ENCODE results near the gene SCRN1. TPM values are rescaled to one million over a fixed set of nuclear protein-coding genes. Genes with fewer than 3 reads are reported as not detected.
"Not testable (repeated sequence)": the region's sequence is repeated elsewhere in the genome, so short reads cannot be mapped to it uniquely, and the experiment has no call there.

Gene SCRN1
- total and polyA plus RNA-seq, 2 donors (not counting 1 experiment from before 2014, with no cell fraction given) = 124 to 142 TPM

GRCh38 chr7:29893351-29893965 is 96.1 kb downstream of the SCRN1 start:
- Histone ChIP-seq H3K27ac (ENCODE audit: insufficient read depth, low read length) (no peak overlapping the region), H3K27me3 (ENCODE audit: control insufficient read depth, insufficient read depth, low read length) (peaks cover 2% of the 10 kb centered on the region), H3K36me3 (ENCODE audit: control insufficient read depth, insufficient read depth, low read length) (no peaks in the 10 kb centered on the region), H3K4me1 (ENCODE audit: control insufficient read depth, extremely low read depth, insufficient read depth, low read length) (no peaks in the 10 kb centered on the region), H3K4me3 (replicated peaks in 1 of 4; ENCODE audit: control extremely low read depth in 1 of 4, insufficient read depth in 1 of 4, low read depth in 3 of 4, low read length in 4 of 4) (no peak overlapping the region), H2AFZ (ENCODE audit: low read length) (no peak overlapping the region), H3K79me2 (ENCODE audit: control insufficient read depth, insufficient read depth, low read length) (no peaks in the 10 kb centered on the region), H3K4me2 (ENCODE audit: extremely low read depth, insufficient read depth, low read length) (no peak overlapping the region), H4K20me1 (ENCODE audit: control insufficient read depth, extremely low read depth, insufficient read depth, low read length) (no peaks in the 10 kb centered on the region), H3K9ac (ENCODE audit: insufficient read depth, low read length) (no peak overlapping the region), H3K9me3 (ENCODE audit: control insufficient read depth, insufficient read depth, low read depth, low read length) (no peaks in the 10 kb centered on the region)
- no peak for DNase-seq (ENCODE audit: low read depth in 2 of 2)
- TF ChIP-seq EZH2 (IDR thresholded peaks at IDR 0.05; ENCODE audit: low read length, missing control alignments) (no peak), CTCF (conservative IDR thresholded peaks at IDR 0.05 in 1 of 2, IDR thresholded peaks at IDR 0.05 in 1 of 2; ENCODE audit: low read depth in 1 of 2, low read length in 2 of 2) (no peak)

- TF ChIP-seq CTCF (conservative IDR thresholded peaks at IDR 0.05 in 1 of 2, IDR thresholded peaks at IDR 0.05 in 1 of 2; ENCODE audit: low read depth in 1 of 2, low read length in 2 of 2) = no peak
- no peak for TF ChIP-seq EZH2 (IDR thresholded peaks at IDR 0.05; ENCODE audit: low read length, missing control alignments)
- peaks cover 2% of the 10 kb centered on the region for H3K27me3 ChIP-seq (ENCODE audit: control insufficient read depth, insufficient read depth, low read length)
- H4K20me1 ChIP-seq (ENCODE audit: control insufficient read depth, extremely low read depth, insufficient read depth, low read length) = no peaks in the 10 kb centered on the region
- H3K9ac ChIP-seq (ENCODE audit: insufficient read depth, low read length) = no peak overlapping the region
- no peak for DNase-seq (ENCODE audit: low read depth in 2 of 2)
- H3K4me3 ChIP-seq (replicated peaks in 1 of 4; ENCODE audit: control extremely low read depth in 1 of 4, insufficient read depth in 1 of 4, low read depth in 3 of 4, low read length in 4 of 4) = no peak overlapping the region
- no peaks in the 10 kb centered on the region for H3K4me1 ChIP-seq (ENCODE audit: control insufficient read depth, extremely low read depth, insufficient read depth, low read length)
- H3K27ac ChIP-seq (ENCODE audit: insufficient read depth, low read length) = no peak overlapping the region
- no peak overlapping the region for H3K4me2 ChIP-seq (ENCODE audit: extremely low read depth, insufficient read depth, low read length)
- H3K36me3 ChIP-seq (ENCODE audit: control insufficient read depth, insufficient read depth, low read length) = no peaks in the 10 kb centered on the region
- H3K9me3 ChIP-seq (ENCODE audit: control insufficient read depth, insufficient read depth, low read depth, low read length) = no peaks in the 10 kb centered on the region
- H3K79me2 ChIP-seq (ENCODE audit: control insufficient read depth, insufficient read depth, low read length) = no peaks in the 10 kb centered on the region
- no peak overlapping the region for H2AFZ ChIP-seq (ENCODE audit: low read length)
Observed at GRCh38 chr7:29892231-29892630, 97.4 kb downstream of the SCRN1 start.

GRCh38 chr7:29891766-29892165 is 97.8 kb downstream of the SCRN1 start:
- no peak overlapping the region for H2AFZ ChIP-seq (ENCODE audit: low read length)
- no peak overlapping the region for H3K4me2 ChIP-seq (ENCODE audit: extremely low read depth, insufficient read depth, low read length)
- H3K27ac ChIP-seq (ENCODE audit: insufficient read depth, low read length) = no peak overlapping the region
- H3K4me3 ChIP-seq (replicated peaks in 1 of 4; ENCODE audit: control extremely low read depth in 1 of 4, insufficient read depth in 1 of 4, low read depth in 3 of 4, low read length in 4 of 4) = no peak overlapping the region
- H3K27me3 ChIP-seq (ENCODE audit: control insufficient read depth, insufficient read depth, low read length) = peaks cover 2% of the 10 kb centered on the region
- no peaks in the 10 kb centered on the region for H4K20me1 ChIP-seq (ENCODE audit: control insufficient read depth, extremely low read depth, insufficient read depth, low read length)
- TF ChIP-seq EZH2 (IDR thresholded peaks at IDR 0.05; ENCODE audit: low read length, missing control alignments) = no peak
- no peak for TF ChIP-seq CTCF (conservative IDR thresholded peaks at IDR 0.05 in 1 of 2, IDR thresholded peaks at IDR 0.05 in 1 of 2; ENCODE audit: low read depth in 1 of 2, low read length in 2 of 2)
- no peak for DNase-seq (ENCODE audit: low read depth in 2 of 2)
- H3K4me1 ChIP-seq (ENCODE audit: control insufficient read depth, extremely low read depth, insufficient read depth, low read length) = no peaks in the 10 kb centered on the region
- H3K9me3 ChIP-seq (ENCODE audit: control insufficient read depth, insufficient read depth, low read depth, low read length) = no peaks in the 10 kb centered on the region
- no peaks in the 10 kb centered on the region for H3K79me2 ChIP-seq (ENCODE audit: control insufficient read depth, insufficient read depth, low read length)
- no peaks in the 10 kb centered on the region for H3K36me3 ChIP-seq (ENCODE audit: control insufficient read depth, insufficient read depth, low read length)
- no peak overlapping the region for H3K9ac ChIP-seq (ENCODE audit: insufficient read depth, low read length)

GRCh38 chr7:29890786-29891185 is 98.8 kb downstream of the SCRN1 start:
- H4K20me1 ChIP-seq (ENCODE audit: control insufficient read depth, extremely low read depth, insufficient read depth, low read length); H3K36me3 ChIP-seq (ENCODE audit: control insufficient read depth, insufficient read depth, low read length); H3K9me3 ChIP-seq (ENCODE audit: control insufficient read depth, insufficient read depth, low read depth, low read length); H3K4me1 ChIP-seq (ENCODE audit: control insufficient read depth, extremely low read depth, insufficient read depth, low read length); H3K4me2 ChIP-seq (ENCODE audit: extremely low read depth, insufficient read depth, low read length); H2AFZ ChIP-seq (ENCODE audit: low read length); DNase-seq (ENCODE audit: low read depth in 2 of 2); H3K79me2 ChIP-seq (ENCODE audit: control insufficient read depth, insufficient read depth, low read length); H3K9ac ChIP-seq (ENCODE audit: insufficient read depth, low read length); H3K27ac ChIP-seq (ENCODE audit: insufficient read depth, low read length); H3K27me3 ChIP-seq (ENCODE audit: control insufficient read depth, insufficient read depth, low read length); H3K4me3 ChIP-seq (replicated peaks in 1 of 4; ENCODE audit: control extremely low read depth in 1 of 4, insufficient read depth in 1 of 4, low read depth in 3 of 4, low read length in 4 of 4): not testable (repeated sequence)

Data from fibroblast of lung (primary cell).